GM12865 (cell line): ENCODE data around the gene RRAGD.

Source experiments
- DNase-seq: peaks from one replicate; pipeline ENCODE4 v3.0.0; 2010; ENCODE audit warnings: low read depth
- H3K4me3 ChIP-seq: 2 replicates; pipeline ENCODE4 v1.5.1; 2011; ENCODE audit warnings: mild to moderate bottlenecking, low read depth, low read length, control low read depth
- CTCF ChIP-seq: IDR thresholded peaks from 2 replicates; pipeline ENCODE4 v1.5.1; 2011; ENCODE audit warnings: low read length, control low read depth, low read depth, inconsistent platforms; ENCODE audit not compliant: insufficient read depth; ENCODE audit errors: missing control alignments

RRAGD gene

DNA sequence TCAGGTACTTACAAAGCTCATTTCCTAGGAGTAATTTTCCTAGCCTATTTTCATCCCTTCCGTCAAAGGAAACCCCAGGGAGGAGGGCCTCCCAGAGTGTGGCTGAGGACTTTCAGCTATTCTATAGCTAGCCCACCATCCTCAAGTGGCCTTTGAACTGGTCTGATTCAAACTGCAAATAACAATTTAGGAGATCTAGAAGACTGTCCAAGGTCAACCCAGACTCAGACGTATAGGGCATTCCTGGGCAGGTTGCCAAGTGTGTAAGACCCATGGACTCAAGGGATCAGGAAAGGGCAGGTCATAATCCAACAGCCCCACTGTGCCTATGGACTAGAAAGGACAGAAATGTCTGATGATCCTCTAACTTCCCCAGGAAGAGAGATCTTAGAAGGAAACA, 2.1 kb upstream of the RRAGD start:
- no peak for DNase-seq
- no peak overlapping the region for H3K4me3 ChIP-seq
- no peak for TF ChIP-seq CTCF

DNA sequence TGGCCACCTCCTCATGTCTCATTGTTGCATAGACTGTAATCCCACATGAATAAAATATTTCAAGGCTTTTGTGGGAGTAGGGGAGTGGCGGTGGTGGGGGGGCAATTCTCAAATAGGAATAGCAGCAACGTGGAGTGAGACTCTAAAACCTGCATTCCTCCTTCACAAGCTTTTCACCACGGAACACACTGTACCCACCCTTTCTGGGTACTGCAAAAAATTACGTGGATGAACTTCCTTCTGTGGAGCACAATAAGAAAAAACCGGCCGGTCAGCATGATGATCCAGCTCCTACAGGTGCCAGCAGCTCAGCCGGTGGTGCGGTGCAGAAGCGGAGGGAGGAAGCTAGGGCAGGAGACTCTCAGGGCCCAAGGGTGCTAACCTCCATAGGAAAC, 930 bp upstream of the RRAGD start:
- H3K4me3 ChIP-seq = peak overlapping the region; percentile 77
- no peak for DNase-seq
- no peak for TF ChIP-seq CTCF

DNA sequence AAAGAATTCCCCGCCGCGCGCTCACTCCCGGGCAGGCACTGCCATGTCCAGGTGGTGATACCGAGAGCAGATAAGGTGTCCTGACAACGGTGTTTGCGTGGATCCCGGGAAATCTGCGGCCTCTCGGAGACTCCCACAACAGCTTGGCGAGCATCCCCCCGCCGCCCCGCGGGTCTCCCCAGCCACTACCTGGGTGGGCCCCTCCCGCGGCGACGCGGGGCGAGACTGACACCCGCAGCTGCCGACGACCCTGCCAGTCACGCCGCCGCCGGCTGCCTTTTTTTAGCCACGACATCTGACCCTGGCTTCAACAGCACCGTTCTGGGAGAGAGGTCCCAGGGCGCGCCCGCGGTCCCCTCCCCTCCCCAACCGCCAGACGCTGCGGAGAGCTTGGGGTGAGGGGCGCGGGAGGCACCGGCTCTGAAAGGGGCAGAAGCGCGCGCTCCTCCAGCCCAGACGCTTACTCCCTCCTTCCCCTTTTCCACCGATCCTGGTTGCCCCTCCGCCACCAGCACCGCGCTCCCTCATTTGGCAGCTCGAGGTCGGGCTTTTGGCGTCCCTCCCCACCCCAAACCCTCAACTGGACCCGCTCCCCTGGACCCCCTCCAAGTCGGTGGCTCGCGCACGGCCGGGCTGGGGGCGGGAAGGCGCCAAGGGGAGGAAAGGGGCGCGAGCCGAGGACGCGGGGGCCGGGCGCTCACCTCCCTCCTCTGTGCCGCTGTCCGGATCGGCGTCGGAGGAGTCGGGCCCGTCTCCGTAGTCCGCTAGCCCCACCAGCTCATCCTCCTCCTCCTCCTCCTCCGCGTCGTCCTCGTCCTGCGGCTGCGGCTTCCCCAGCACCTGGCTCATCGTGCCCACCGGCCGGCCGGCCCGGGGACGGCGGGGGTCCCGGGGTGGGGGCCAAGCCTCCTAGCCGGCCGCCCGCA, 665 bp downstream of the RRAGD start:
- peak; percentile 45 for DNase-seq
- TF ChIP-seq CTCF = no peak
- H3K4me3 ChIP-seq = peak overlapping the region; percentile 77

GRCh38 chr6:89410788-89411144, 1.3 kb downstream of the RRAGD start:
- no peak for TF ChIP-seq CTCF
- DNase-seq = no peak
- H3K4me3 ChIP-seq = peak overlapping the region; percentile 77

DNA sequence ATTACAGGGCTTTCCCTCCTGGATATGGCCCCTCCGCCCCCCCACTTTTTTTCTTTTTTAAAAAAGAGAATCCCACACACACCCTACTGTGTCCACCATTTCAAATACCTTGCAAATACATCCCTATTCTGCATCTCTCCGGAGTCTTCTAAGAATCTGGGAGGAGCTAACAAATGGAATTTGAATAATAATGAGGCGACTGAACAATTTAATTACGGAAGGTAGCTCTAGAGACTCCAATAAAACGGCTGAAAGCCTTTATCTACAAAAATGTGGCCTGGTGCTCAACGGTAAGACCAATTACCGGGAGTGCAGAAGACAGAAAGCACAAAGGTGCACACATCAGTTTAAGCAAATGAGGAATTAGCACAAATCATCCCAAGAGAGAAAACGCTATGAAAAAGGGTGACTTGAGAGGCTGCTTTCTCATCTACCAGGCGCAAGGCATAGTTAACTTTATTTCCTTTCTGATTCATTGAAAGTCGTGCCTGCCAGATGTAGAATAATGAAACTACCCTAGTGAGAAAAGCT, 1.8 kb downstream of the RRAGD start:
- peak; percentile 55 for DNase-seq
- H3K4me3 ChIP-seq = peak overlapping the region; percentile 77
- TF ChIP-seq CTCF = no peak

GRCh38 chr6:89409461-89410035, 2.5 kb downstream of the RRAGD start:
- DNase-seq = no peak
- no peak for TF ChIP-seq CTCF
- H3K4me3 ChIP-seq = peak overlapping the region; percentile 77

DNA sequence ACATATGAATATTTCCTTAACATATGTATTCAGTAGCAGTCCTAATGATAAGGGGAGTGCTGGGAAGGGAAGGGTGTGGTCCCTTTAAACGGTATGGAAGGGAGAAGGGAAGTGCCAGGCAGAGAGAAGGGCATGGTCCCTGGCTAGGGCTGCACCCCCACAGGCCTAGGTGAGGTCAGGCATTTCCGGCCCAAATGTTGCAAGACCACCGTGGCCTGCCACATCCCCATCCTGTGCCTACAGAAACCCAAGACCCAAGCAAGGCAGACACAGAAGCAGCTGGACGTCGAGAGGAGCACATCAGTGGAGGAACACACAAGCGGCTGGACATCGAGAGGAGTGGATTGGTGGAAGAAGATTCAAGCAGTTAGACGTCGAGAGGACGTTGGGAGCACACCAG, 5.9 kb downstream of the RRAGD start:
- TF ChIP-seq CTCF = no peak
- DNase-seq = no peak
- no peak overlapping the region for H3K4me3 ChIP-seq
